ENCODE results near the gene RNF181. TPM values are rescaled to one million over a fixed set of nuclear protein-coding genes. Genes with fewer than 3 reads are reported as not detected.

Gene RNF181
- total and polyA plus RNA-seq, 2 of the 13 experiments (the other 11 are each of a cell fraction or from before 2014, with no cell fraction given) = 224 to 578 TPM

GRCh38 chr2:85584354-85584856 lies 11.1 kb upstream of the RNF181 start, which contains the start of gene VAMP5 (continued):
- no peak for TF ChIP-seq AKNA (CRISPR knock-in tag; IDR thresholded peaks at IDR 0.05; ENCODE audit: borderline replicate concordance)
- TF ChIP-seq ZNF331 (CRISPR knock-in tag; IDR thresholded peaks at IDR 0.05) = peak; percentile 61; the same call in 1 of the 2 replicates
- TF ChIP-seq SRSF1 (optimal IDR thresholded peaks at IDR 0.05; ENCODE audit: low read depth, low read length) = peak; percentile 90
- peak; percentile 17; the same call in 1 of the 2 replicates for TF ChIP-seq SMAD3 (CRISPR knock-in tag; IDR thresholded peaks at IDR 0.05)
- TF ChIP-seq ARID4A (CRISPR knock-in tag; IDR thresholded peaks at IDR 0.05; ENCODE audit: borderline replicate concordance) = peak; percentile 81
- TF ChIP-seq RAD21 (CRISPR knock-in tag; IDR thresholded peaks at IDR 0.05) = peak; percentile 56
- peak; percentile 88; the same call in 1 of the 2 replicates for TF ChIP-seq PRMT3 (CRISPR knock-in tag; IDR thresholded peaks at IDR 0.05; ENCODE audit: borderline replicate concordance, low read depth)
- TF ChIP-seq ZNF709 (CRISPR knock-in tag; IDR thresholded peaks at IDR 0.05) = peak; percentile 86
- TF ChIP-seq SIN3B (IDR thresholded peaks at IDR 0.05; ENCODE audit: low read length) = no peak
- TF ChIP-seq TEAD3 (CRISPR knock-in tag; optimal IDR thresholded peaks at IDR 0.05; ENCODE audit: borderline replicate concordance) = peak; percentile 54
- peak; percentile 48; the same call in 1 of the 2 replicates for TF ChIP-seq ZNF362 (CRISPR knock-in tag; IDR thresholded peaks at IDR 0.05; ENCODE audit: borderline replicate concordance)
- peak; percentile 84; the same call in 1 of the 2 replicates for TF ChIP-seq KDM5B (CRISPR knock-in tag; IDR thresholded peaks at IDR 0.05; ENCODE audit: borderline replicate concordance)
- TF ChIP-seq ZNF383 (CRISPR knock-in tag; IDR thresholded peaks at IDR 0.05; ENCODE audit: borderline replicate concordance) = 0 out of 2 replicates have a peak, but pooled peaks have one; percentile 23
- TF ChIP-seq POLR2AphosphoS2 (IDR thresholded peaks at IDR 0.05; ENCODE audit: low read depth, low read length) = no peak
- TF ChIP-seq ZNF12 (CRISPR knock-in tag; IDR thresholded peaks at IDR 0.05) = peak; percentile 48; the same call in 1 of the 2 replicates
- no peak; the same call in 1 of the 2 replicates for TF ChIP-seq XBP1 (CRISPR knock-in tag; IDR thresholded peaks at IDR 0.05)
- no peak; the same call in 1 of the 2 replicates for TF ChIP-seq ZNF20 (CRISPR knock-in tag; IDR thresholded peaks at IDR 0.05)
- TF ChIP-seq SAP130 (CRISPR knock-in tag; IDR thresholded peaks at IDR 0.05; ENCODE audit: low read depth) = no peak; the same call in 1 of the 2 replicates
- 0 out of 2 replicates have a peak, but pooled peaks have one; percentile 34 for TF ChIP-seq MIER3 (CRISPR knock-in tag; IDR thresholded peaks at IDR 0.05; ENCODE audit: borderline replicate concordance)
